Activated naive CD4-positive, alpha-beta T cell treated with anti-CD3 and anti-CD28 coated beads for 36 hours (primary cell): ENCODE results near the gene PARM1. TPM values are rescaled to one million over a fixed set of nuclear protein-coding genes. Genes with fewer than 3 reads are reported as not detected.
A peak's percentile ranks its signal among the peaks of the same experiment; 100 is the strongest.

Experiments
- CTCF ChIA-PET: fragments of 350-600 bp; sonication (Branson Sonifier 250); formaldehyde crosslinking; loops from one replicate; lab custom pipeline; 2021; ENCODE audit warnings: antibody characterized with exemption; lab: Charles Lee
- DNase-seq: peaks from one replicate; pipeline ENCODE4 v3.0.0-alpha.2; 2020
- H3K27ac Mint-ChIP-seq: one replicate; pipeline ENCODE4 v1.8.0; 2021; ENCODE audit warnings: mild to moderate bottlenecking, mixed read lengths
- H3K27me3 Mint-ChIP-seq: one replicate; pipeline ENCODE4 v1.8.0; 2021; ENCODE audit warnings: low read depth, mixed read lengths
- H3K36me3 Mint-ChIP-seq: one replicate; pipeline ENCODE4 v1.8.0; 2021; ENCODE audit warnings: low read depth, mixed read lengths
- H3K4me1 Mint-ChIP-seq: one replicate; pipeline ENCODE4 v1.8.0; 2021; ENCODE audit warnings: low read depth, mixed read lengths
- H3K4me3 Mint-ChIP-seq: one replicate; pipeline ENCODE4 v1.8.0; 2021; ENCODE audit warnings: mild to moderate bottlenecking, moderate library complexity, mixed read lengths
- H3K9me3 Mint-ChIP-seq: one replicate; pipeline ENCODE4 v1.8.0; 2021; ENCODE audit warnings: mixed read lengths
- intact Hi-C: fragments of 100-400 bp; cut with micrococcal nuclease; formaldehyde crosslinking; loops from one replicate; pipeline ENCODE4 v1.15.1; 2023
- total RNA-seq, 2 experiments: library from RNA; stranded (reverse); gene quantifications; one replicate each; pipeline ENCODE4 v1.2.3, GENCODE V29; 2021

PARM1 gene
- total RNA-seq, 2 experiments from 2014 or later: 0.05 TPM; not detected in 1

- H3K4me1 Mint-ChIP-seq: no peaks in the 10 kb centered on the region
- H3K27ac Mint-ChIP-seq: no peak overlapping the region
- H3K36me3 Mint-ChIP-seq: no peaks in the 10 kb centered on the region
- peaks cover 2% of the 10 kb centered on the region for H3K27me3 Mint-ChIP-seq
- H3K4me3 Mint-ChIP-seq: no peak overlapping the region
- intact Hi-C loops: no loop called here
- H3K9me3 Mint-ChIP-seq: no peaks in the 10 kb centered on the region
- DNase-seq: no peak
- CTCF ChIA-PET: no interaction called here
These were observed 11.4 kb upstream of the PARM1 start for GRCh38 chr4:74921490-74921889.

GRCh38 chr4:74926007-74926406, 6.9 kb upstream of the PARM1 start:
- Mint-ChIP-seq H3K9me3 (no peaks in the 10 kb centered on the region), H3K36me3 (no peaks in the 10 kb centered on the region), H3K27me3 (peaks cover 2% of the 10 kb centered on the region), H3K4me3 (no peak overlapping the region), H3K4me1 (no peaks in the 10 kb centered on the region), H3K27ac (no peak overlapping the region)
- no peak for DNase-seq
- intact Hi-C loops: no loop called here
- CTCF ChIA-PET: no interaction called here

GRCh38 chr4:74930162-74930561, 2.8 kb upstream of the PARM1 start:
- H3K27ac Mint-ChIP-seq: no peak overlapping the region
- peaks cover 18% of the 10 kb centered on the region for H3K4me1 Mint-ChIP-seq
- intact Hi-C loops: loop anchor here (5.0 kb wide), 1 partner anchor 562 kb away; no protein-coding TSS in a partner anchor
- H3K36me3 Mint-ChIP-seq: no peaks in the 10 kb centered on the region
- CTCF ChIA-PET: no interaction called here
- no peak overlapping the region for H3K4me3 Mint-ChIP-seq
- H3K27me3 Mint-ChIP-seq: peaks cover 38% of the 10 kb centered on the region
- DNase-seq: no peak
- no peaks in the 10 kb centered on the region for H3K9me3 Mint-ChIP-seq

GRCh38 chr4:74931376-74931775, 1.5 kb upstream of the PARM1 start:
- H3K27ac Mint-ChIP-seq: no peak overlapping the region
- CTCF ChIA-PET: no interaction called here
- peaks cover 18% of the 10 kb centered on the region for H3K4me1 Mint-ChIP-seq
- no peak overlapping the region for H3K4me3 Mint-ChIP-seq
- intact Hi-C loops: loop anchor here (5.0 kb wide), 1 partner anchor 561 kb away; no protein-coding TSS in a partner anchor
- H3K27me3 Mint-ChIP-seq: peaks cover 44% of the 10 kb centered on the region
- no peaks in the 10 kb centered on the region for H3K9me3 Mint-ChIP-seq
- H3K36me3 Mint-ChIP-seq: no peaks in the 10 kb centered on the region
- DNase-seq: no peak

GRCh38 chr4:74932010-74932409, 906 bp upstream of the PARM1 start:
- intact Hi-C loops: loop anchor here (5.0 kb wide), 1 partner anchor 560 kb away; no protein-coding TSS in a partner anchor
- Mint-ChIP-seq H3K4me3 (no peak overlapping the region), H3K4me1 (peaks cover 18% of the 10 kb centered on the region), H3K27ac (no peak overlapping the region), H3K36me3 (no peaks in the 10 kb centered on the region), H3K9me3 (no peaks in the 10 kb centered on the region), H3K27me3 (peaks cover 49% of the 10 kb centered on the region)
- no peak for DNase-seq
- CTCF ChIA-PET: no interaction called here

- DNase-seq: no peak
- H3K27ac Mint-ChIP-seq: no peak overlapping the region
- H3K27me3 Mint-ChIP-seq: peaks cover 58% of the 10 kb centered on the region
- H3K36me3 Mint-ChIP-seq: no peaks in the 10 kb centered on the region
- CTCF ChIA-PET: interaction anchor here (0.5 kb wide), 1 partner anchor 45 kb away, joined by 3 read pairs; no protein-coding TSS in a partner anchor
- H3K9me3 Mint-ChIP-seq: no peaks in the 10 kb centered on the region
- peak overlapping the region; percentile 54 for H3K4me3 Mint-ChIP-seq
- intact Hi-C loops: loop anchor here (1.0 to 5.0 kb wide), 2 partner anchors 559 to 915 kb away; no protein-coding TSS in a partner anchor
- peaks cover 18% of the 10 kb centered on the region for H3K4me1 Mint-ChIP-seq
These were observed 673 bp downstream of the PARM1 start for GRCh38 chr4:74933562-74934015.

GRCh38 chr4:74934016-74934831, 1.3 kb downstream of the PARM1 start:
- CTCF ChIA-PET: interaction anchor here (0.5 kb wide), 1 partner anchor 44 kb away, joined by 3 read pairs; no protein-coding TSS in a partner anchor
- H3K27ac Mint-ChIP-seq: no peak overlapping the region
- H3K4me1 Mint-ChIP-seq: peaks cover 18% of the 10 kb centered on the region
- intact Hi-C loops: loop anchor here (1.0 to 5.0 kb wide), 2 partner anchors 558 to 914 kb away; no protein-coding TSS in a partner anchor
- no peak for DNase-seq
- no peaks in the 10 kb centered on the region for H3K9me3 Mint-ChIP-seq
- H3K4me3 Mint-ChIP-seq: no peak overlapping the region
- peaks cover 58% of the 10 kb centered on the region for H3K27me3 Mint-ChIP-seq
- H3K36me3 Mint-ChIP-seq: no peaks in the 10 kb centered on the region

- Mint-ChIP-seq H3K27ac (no peak overlapping the region), H3K27me3 (peaks cover 56% of the 10 kb centered on the region)
These were observed 2.0 kb downstream of the PARM1 start for GRCh38 chr4:74934888-74935287.

GRCh38 chr4:74941123-74941522, 8.2 kb downstream of the PARM1 start:
- intact Hi-C loops: no loop called here
- H3K4me3 Mint-ChIP-seq: no peak overlapping the region
- peaks cover 22% of the 10 kb centered on the region for H3K27me3 Mint-ChIP-seq
- no peaks in the 10 kb centered on the region for H3K36me3 Mint-ChIP-seq
- H3K9me3 Mint-ChIP-seq: no peaks in the 10 kb centered on the region
- H3K4me1 Mint-ChIP-seq: no peaks in the 10 kb centered on the region
- CTCF ChIA-PET: no interaction called here
- DNase-seq: no peak
- H3K27ac Mint-ChIP-seq: no peak overlapping the region

More at GRCh38 chr4:74934888-74935287, 2.0 kb downstream of the PARM1 start:
- Mint-ChIP-seq H3K9me3 (no peaks in the 10 kb centered on the region), H3K36me3 (no peaks in the 10 kb centered on the region), H3K4me3 (no peak overlapping the region), H3K4me1 (peaks cover 18% of the 10 kb centered on the region)
- intact Hi-C loops: loop anchor here (1.0 to 5.0 kb wide), 2 partner anchors 557 to 913 kb away; no protein-coding TSS in a partner anchor
- CTCF ChIA-PET: no interaction called here
- DNase-seq: no peak

- H3K4me3 Mint-ChIP-seq: no peak overlapping the region
- DNase-seq: no peak
- CTCF ChIA-PET: no interaction called here
- H3K4me1 Mint-ChIP-seq: no peaks in the 10 kb centered on the region
- H3K27ac Mint-ChIP-seq: no peak overlapping the region
- H3K9me3 Mint-ChIP-seq: no peaks in the 10 kb centered on the region
- H3K27me3 Mint-ChIP-seq: peaks cover 16% of the 10 kb centered on the region
- intact Hi-C loops: no loop called here
- H3K36me3 Mint-ChIP-seq: no peaks in the 10 kb centered on the region
These were observed 9.5 kb downstream of the PARM1 start for GRCh38 chr4:74942251-74942917.

- H3K27me3 Mint-ChIP-seq: peaks cover 14% of the 10 kb centered on the region
These were observed 10.0 kb downstream of the PARM1 start for GRCh38 chr4:74942918-74943253.

GRCh38 chr4:74944354-74944793, 11.5 kb downstream of the PARM1 start:
- DNase-seq: no peak
- Mint-ChIP-seq H3K4me1 (no peaks in the 10 kb centered on the region), H3K36me3 (no peaks in the 10 kb centered on the region), H3K9me3 (no peaks in the 10 kb centered on the region), H3K27ac (no peak overlapping the region), H3K27me3 (peaks cover 9% of the 10 kb centered on the region), H3K4me3 (no peak overlapping the region)
- intact Hi-C loops: no loop called here
- CTCF ChIA-PET: no interaction called here

More at GRCh38 chr4:74942918-74943253, 10.0 kb downstream of the PARM1 start:
- no peaks in the 10 kb centered on the region for H3K36me3 Mint-ChIP-seq
- no peaks in the 10 kb centered on the region for H3K4me1 Mint-ChIP-seq
- no peak overlapping the region for H3K27ac Mint-ChIP-seq
- H3K4me3 Mint-ChIP-seq: no peak overlapping the region
- intact Hi-C loops: no loop called here
- DNase-seq: no peak
- CTCF ChIA-PET: no interaction called here
- H3K9me3 Mint-ChIP-seq: no peaks in the 10 kb centered on the region
